IPS-15b (cell line): ENCODE measurements around the gene NT5DC3.

Source experiments
- H3K27me3 ChIP-seq: one replicate; pipeline ENCODE4 v1.6.1; 2013; ENCODE audit warnings: low read length; ENCODE audit not compliant: control insufficient read depth, insufficient read depth
- H3K36me3 ChIP-seq: one replicate; pipeline ENCODE4 v1.6.1; 2013; ENCODE audit warnings: low read length; ENCODE audit not compliant: control insufficient read depth, insufficient read depth
- H3K4me1 ChIP-seq: one replicate; pipeline ENCODE4 v1.6.1; 2013; ENCODE audit warnings: mild to moderate bottlenecking, low read length; ENCODE audit not compliant: control insufficient read depth, insufficient read depth
- H3K4me3 ChIP-seq: one replicate; pipeline ENCODE4 v1.5.1; 2013; ENCODE audit warnings: low read depth, low read length
- H3K9ac ChIP-seq: one replicate; pipeline ENCODE4 v1.6.1; 2013; ENCODE audit warnings: low read depth, mild to moderate bottlenecking, low read length
- H3K9me3 ChIP-seq: one replicate; pipeline ENCODE4 v1.6.1; 2013; ENCODE audit warnings: mild to moderate bottlenecking, low read length; ENCODE audit not compliant: control insufficient read depth, insufficient read depth

The NT5DC3 gene

DNA sequence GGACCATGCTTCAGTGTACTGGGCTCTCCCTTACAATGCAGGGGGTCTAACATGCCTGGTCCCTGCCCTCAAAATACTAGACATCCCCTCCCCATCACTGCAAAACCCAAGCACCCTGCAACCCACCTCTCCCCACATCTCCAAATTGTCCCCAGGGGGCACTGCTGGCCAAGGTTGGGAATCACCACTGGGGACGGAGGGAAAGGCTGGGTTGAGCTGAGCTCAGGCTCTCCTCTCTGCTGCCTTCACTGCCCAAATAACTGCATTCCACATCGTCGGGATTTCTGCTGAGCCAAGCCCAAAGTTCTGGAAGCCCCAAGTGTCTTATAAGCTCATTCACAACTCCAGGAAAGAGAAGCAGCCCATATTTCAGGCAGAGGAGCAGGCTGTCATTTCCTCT, 69.6 kb downstream of the NT5DC3 start:
- no peaks in the 10 kb centered on the region for H3K36me3 ChIP-seq
- peaks cover 8% of the 10 kb centered on the region for H3K4me1 ChIP-seq
- no peaks in the 10 kb centered on the region for H3K9me3 ChIP-seq
- H3K27me3 ChIP-seq: no peaks in the 10 kb centered on the region
- no peak overlapping the region for H3K9ac ChIP-seq
- no peak overlapping the region for H3K4me3 ChIP-seq

DNA sequence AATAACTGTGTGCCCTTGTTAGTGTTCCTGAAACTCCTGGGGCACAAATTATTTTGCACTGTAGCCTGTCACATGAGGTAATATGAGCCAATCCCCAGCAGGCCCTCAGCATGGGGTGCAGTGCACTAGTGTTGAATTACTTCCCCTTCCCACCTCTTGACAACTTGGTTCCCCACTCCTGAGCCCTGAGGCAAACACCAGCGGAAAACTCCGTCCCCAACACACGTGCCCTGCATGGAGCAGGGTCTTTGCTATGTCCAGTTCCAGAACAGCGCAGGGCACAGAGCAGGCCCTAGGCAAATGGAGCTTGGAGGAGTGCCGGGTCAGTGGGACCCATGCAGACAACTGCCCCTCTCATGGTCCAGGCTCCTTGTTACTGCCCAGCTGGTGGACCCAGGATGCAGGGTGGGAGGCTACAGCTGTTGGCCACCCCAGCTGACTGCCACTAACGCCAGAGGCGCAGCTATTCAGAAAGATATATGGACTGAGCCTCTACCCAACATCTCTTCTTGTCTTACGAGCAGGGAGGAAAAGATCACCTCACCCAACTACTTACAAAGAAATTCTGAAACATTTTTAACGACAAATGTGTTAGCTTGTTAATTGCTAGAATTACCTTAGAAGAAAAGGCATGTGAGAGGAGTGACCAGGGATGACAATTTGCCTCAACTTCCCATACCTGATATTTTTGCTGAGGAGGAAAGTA, 71.6 kb downstream of the NT5DC3 start:
- H3K9me3 ChIP-seq: no peaks in the 10 kb centered on the region
- H3K9ac ChIP-seq: no peak overlapping the region
- no peaks in the 10 kb centered on the region for H3K27me3 ChIP-seq
- peaks cover 11% of the 10 kb centered on the region for H3K4me1 ChIP-seq
- no peaks in the 10 kb centered on the region for H3K36me3 ChIP-seq
- H3K4me3 ChIP-seq: no peak overlapping the region

DNA sequence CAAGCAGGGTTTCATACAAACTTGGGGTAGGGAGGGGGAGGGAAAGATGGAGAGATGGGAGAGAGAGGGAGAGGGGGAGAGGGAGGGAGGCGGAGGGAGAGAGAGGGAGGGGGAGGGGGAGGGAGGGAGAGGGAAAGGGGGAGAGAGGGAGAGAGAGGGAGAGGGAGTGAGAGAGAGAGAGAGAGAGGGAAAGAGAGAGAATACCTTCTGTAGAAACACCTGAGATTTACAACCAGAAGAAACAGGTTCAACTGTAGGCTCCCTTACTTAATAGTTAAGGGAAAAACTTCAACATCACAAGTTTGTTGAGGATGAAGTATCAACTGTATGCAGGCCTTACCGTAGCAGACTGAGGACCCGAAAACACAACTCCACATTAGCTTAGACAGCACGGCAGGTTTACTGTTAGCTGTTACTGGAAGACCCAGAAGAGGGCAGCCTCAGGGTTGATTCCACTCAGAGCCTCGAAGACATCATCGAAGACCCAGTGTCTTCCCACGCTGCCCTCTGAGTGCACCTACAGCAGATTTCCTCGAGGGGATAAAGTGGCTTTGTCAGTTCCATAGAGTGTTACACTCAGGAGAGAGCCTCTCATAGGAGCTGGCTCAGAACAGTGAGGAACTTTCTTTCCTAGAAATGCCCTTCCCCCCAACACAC, 72.4 kb downstream of the NT5DC3 start:
- no peaks in the 10 kb centered on the region for H3K9me3 ChIP-seq
- no peak overlapping the region for H3K4me3 ChIP-seq
- no peaks in the 10 kb centered on the region for H3K27me3 ChIP-seq
- no peak overlapping the region for H3K9ac ChIP-seq
- H3K36me3 ChIP-seq: no peaks in the 10 kb centered on the region
- peaks cover 11% of the 10 kb centered on the region for H3K4me1 ChIP-seq

DNA sequence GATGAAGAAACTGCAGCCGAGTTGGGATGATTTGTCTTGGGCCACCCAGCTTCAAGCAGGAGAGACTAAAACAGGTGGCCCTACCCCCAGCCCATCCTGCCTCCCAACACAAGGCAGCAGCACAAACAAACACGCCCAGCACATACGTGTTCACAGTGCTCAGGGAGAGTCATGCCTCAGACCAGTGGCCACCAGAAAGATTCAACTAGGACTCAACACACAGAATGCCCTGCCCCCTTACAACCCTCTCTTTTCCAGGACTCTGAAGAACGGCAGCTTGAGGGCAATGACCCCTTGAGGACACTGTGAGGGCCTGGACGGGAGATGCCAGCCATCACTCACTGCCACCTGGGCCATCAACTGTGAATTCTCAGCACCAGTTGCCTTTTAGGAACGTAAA, 75.0 kb downstream of the NT5DC3 start:
- Histone ChIP-seq H3K4me1 (peaks cover 8% of the 10 kb centered on the region), H3K36me3 (no peaks in the 10 kb centered on the region), H3K9me3 (no peaks in the 10 kb centered on the region)

DNA sequence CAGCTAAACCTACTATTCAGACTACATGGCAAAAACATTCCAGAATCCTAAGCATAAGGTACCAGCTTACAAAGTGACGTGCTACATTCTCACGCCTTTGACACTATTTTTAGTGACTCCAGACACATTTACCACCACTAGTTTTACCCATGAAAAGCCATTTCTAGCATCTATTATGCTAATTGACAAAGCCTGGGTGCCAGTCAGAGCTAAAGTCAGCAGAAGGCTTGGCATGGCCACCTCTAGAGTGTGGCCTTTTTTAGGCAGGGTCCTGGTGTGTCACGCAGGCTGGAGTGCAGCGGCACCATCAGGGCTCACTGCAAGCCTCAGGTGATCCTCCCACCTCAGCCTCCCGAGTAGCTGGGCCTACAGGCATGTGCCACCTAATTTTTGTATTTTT, 75.7 kb downstream of the NT5DC3 start:
- no peaks in the 10 kb centered on the region for H3K27me3 ChIP-seq
- H3K9ac ChIP-seq: no peak overlapping the region
- H3K4me3 ChIP-seq: no peak overlapping the region
- H3K4me1 ChIP-seq: peaks cover 8% of the 10 kb centered on the region
- no peaks in the 10 kb centered on the region for H3K36me3 ChIP-seq
- H3K9me3 ChIP-seq: no peaks in the 10 kb centered on the region

More for the DNA sequence above, 75.0 kb downstream of the NT5DC3 start:
- Histone ChIP-seq H3K9ac (no peak overlapping the region), H3K27me3 (no peaks in the 10 kb centered on the region), H3K4me3 (no peak overlapping the region)

DNA sequence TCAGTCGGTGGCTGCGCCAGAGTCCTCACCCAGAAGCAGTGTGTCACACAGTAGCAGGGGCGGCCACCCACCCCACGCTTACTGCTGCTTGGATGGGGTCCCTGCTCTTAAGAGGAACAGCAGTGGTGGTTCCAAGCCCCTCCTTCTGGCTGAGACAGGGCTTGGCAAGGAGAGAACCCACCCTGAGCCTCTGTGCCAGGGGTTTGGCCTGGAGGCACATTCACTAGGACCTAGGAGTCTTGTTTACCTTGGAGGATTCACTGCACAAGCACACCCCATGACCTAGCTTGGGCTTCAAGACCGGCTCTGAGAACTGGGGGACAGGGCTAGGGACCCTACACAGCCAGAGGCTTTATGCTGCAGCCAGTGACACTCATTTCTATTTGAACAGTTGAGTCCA, 78.6 kb downstream of the NT5DC3 start:
- Histone ChIP-seq H3K9me3 (no peaks in the 10 kb centered on the region), H3K9ac (no peak overlapping the region), H3K4me3 (no peak overlapping the region), H3K27me3 (no peaks in the 10 kb centered on the region), H3K4me1 (peaks cover 3% of the 10 kb centered on the region), H3K36me3 (no peaks in the 10 kb centered on the region)

DNA sequence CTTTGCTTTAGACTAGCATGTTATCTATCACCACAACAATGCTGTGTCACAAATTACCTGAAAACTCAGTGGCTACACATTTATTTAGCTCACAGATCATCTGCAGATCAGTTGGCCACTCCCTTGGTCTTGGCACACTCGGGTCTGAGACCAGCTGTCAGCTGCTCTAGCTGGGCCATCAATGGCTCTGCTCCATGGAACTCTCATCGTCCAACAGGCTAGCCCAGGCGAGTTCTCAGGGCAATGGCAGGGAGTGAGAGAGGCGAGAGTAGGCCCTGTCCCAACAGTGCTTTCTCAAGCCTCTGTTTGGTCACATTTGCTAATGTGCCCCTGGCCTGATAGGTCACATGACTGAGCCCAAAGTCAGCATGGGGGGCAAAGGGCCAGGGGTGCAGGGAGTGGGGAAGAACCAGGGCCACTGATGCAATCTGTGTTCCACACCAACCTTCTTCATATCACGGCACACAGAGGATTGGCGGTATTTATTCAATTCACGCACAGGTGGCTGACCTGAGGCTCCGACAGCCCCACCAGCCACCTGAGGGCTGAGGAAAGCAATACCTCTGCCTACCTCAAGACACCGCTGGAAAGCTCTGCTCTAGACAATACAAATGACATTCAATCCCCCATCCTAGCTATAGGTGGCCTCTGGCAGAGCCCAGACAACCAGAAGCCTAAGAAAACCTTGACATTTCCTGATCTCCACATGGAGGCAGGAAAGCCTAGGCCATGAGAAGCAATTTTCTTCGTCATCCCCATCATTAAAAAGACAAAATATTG, 82.5 kb downstream of the NT5DC3 start:
- Histone ChIP-seq H3K4me3 (no peak overlapping the region), H3K36me3 (no peaks in the 10 kb centered on the region), H3K9ac (no peak overlapping the region), H3K4me1 (no peaks in the 10 kb centered on the region), H3K27me3 (no peaks in the 10 kb centered on the region), H3K9me3 (no peaks in the 10 kb centered on the region)

DNA sequence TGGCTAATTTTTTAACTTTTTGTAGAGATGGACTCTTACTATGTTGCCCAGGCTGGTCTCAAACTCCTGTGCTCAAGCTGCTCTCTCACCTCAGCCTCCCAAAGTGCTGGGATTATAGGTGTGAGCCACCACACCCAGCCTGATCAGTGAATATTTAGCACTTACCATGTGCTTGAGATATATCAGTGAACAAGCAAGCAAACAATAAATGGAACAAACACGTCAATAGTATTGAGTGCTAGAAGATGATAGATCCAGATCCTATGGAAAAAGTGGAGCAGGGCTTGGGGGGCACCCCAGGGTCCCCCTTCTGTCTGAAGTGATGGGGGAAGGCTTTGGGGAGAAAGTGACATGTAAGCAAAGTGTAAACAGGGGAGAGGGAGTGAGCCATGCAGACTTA, 83.8 kb downstream of the NT5DC3 start:
- H3K27me3 ChIP-seq: no peaks in the 10 kb centered on the region
- no peak overlapping the region for H3K9ac ChIP-seq
- no peaks in the 10 kb centered on the region for H3K4me1 ChIP-seq
- H3K9me3 ChIP-seq: no peaks in the 10 kb centered on the region
- H3K4me3 ChIP-seq: no peak overlapping the region
- no peaks in the 10 kb centered on the region for H3K36me3 ChIP-seq

DNA sequence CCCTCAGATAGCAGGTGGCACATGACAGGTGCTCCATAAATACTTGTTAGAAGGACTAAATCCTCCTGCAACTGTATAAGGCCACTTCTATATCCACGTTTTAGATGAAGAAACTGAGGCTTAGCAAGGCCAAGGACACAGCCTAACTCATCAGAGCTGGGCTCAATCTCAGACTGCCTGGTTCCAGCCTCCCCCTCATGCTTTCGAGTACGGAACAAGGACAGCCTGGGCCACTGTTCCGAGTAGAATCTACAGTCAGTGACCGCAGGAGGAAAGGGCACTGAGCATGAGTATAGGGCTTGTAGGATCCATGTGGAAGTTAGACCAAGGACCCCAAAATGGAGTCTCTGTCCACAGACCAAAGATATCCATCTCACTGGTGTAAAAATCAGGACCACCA, 84.6 kb downstream of the NT5DC3 start:
- no peak overlapping the region for H3K9ac ChIP-seq
- no peaks in the 10 kb centered on the region for H3K9me3 ChIP-seq
- H3K27me3 ChIP-seq: no peaks in the 10 kb centered on the region
- H3K36me3 ChIP-seq: no peaks in the 10 kb centered on the region
- no peak overlapping the region for H3K4me3 ChIP-seq
- H3K4me1 ChIP-seq: no peaks in the 10 kb centered on the region

DNA sequence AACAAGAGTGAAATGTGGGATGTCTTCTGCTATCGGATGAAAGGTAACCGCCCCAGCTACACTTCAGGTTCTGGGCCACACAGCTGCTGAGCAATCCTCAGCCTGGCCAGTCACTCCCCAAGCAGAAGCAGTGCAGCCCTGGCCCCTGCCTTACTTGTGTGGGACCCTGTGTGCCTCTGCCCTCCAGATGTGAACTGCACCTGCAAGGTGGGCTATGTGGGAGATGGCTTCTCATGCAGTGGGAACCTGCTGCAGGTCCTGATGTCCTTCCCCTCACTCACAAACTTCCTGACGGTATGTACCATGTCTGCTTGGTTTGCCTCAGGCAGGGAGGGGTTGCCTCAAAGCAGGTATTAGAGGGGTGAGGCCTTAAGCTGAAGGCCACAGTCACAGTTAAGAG, 85.6 kb downstream of the NT5DC3 start:
- Histone ChIP-seq H3K9ac (no peak overlapping the region), H3K4me3 (no peak overlapping the region), H3K4me1 (no peaks in the 10 kb centered on the region), H3K9me3 (no peaks in the 10 kb centered on the region), H3K36me3 (no peaks in the 10 kb centered on the region), H3K27me3 (no peaks in the 10 kb centered on the region)

DNA sequence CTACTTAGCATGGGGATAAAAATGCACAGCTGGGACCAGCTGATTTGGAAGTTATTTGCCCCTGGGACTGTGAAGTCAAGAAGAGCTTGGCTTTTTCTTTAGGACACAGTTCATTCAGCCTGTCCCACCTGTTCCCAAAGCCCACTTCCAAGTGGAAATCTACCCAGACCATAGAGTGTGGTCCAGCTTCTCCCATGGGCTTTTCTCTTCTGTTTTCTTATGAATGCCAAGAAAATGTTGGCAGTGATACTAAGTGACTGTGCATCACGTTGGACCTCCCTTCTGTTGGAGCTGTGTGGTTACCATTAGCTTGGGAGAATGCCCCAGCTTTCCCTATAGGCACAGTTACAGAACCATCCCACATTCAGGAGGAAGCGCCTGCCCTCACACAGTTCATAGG, 89.4 kb downstream of the NT5DC3 start:
- no peaks in the 10 kb centered on the region for H3K27me3 ChIP-seq
- no peaks in the 10 kb centered on the region for H3K4me1 ChIP-seq

DNA sequence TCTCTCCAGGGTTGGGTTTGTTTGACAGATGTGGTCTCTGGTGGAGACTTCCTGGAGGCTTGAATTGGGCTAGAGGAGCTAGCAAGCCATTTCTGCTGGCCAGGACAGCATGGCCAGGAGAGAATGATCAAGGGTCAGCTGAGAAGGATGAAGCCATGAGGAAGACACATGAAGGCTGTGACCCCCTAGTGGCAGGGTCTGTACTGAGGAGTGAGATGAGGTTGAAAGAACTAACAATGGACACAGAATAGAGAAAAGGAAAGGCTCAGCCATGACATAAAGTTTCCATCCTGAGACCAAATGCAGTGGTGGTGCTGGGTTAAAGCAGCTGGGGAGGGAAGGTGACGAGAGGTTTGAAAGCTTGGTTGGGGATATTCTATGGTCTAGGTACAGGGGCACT, 89.9 kb downstream of the NT5DC3 start:
- Histone ChIP-seq H3K9ac (no peak overlapping the region), H3K4me1 (no peaks in the 10 kb centered on the region), H3K4me3 (no peak overlapping the region), H3K9me3 (no peaks in the 10 kb centered on the region), H3K27me3 (no peaks in the 10 kb centered on the region), H3K36me3 (no peaks in the 10 kb centered on the region)

More for the DNA sequence above, 89.4 kb downstream of the NT5DC3 start:
- no peaks in the 10 kb centered on the region for H3K9me3 ChIP-seq
- H3K9ac ChIP-seq: no peak overlapping the region
- H3K4me3 ChIP-seq: no peak overlapping the region
- H3K36me3 ChIP-seq: no peaks in the 10 kb centered on the region
